Stimulated activated CD8-positive, alpha-beta memory T cell treated with anti-CD3 and anti-CD28 coated beads, Interleukin-7, amount 100 ng/mL, for 48 hours (primary cell): ENCODE data around the gene SNX32.
"Not testable (repeated sequence)": the region's sequence is repeated elsewhere in the genome, so short reads cannot be mapped to it uniquely, and the experiment has no call there.

Experiments
- DNase-seq, 2 donors: peaks; one replicate each; pipeline ENCODE4 v3.0.0-alpha.2; 2020; ENCODE audit warnings: low read depth in 1 of 2; ENCODE audit errors: extremely low read depth in 1 of 2

The SNX32 gene

GRCh38 chr11:65883058-65883761 lies 49.4 kb downstream of the SNX32 start:
- DNase-seq: no peak

- no peak for DNase-seq
These were observed 50.3 kb downstream of the SNX32 start for GRCh38 chr11:65883786-65884715.

DNA sequence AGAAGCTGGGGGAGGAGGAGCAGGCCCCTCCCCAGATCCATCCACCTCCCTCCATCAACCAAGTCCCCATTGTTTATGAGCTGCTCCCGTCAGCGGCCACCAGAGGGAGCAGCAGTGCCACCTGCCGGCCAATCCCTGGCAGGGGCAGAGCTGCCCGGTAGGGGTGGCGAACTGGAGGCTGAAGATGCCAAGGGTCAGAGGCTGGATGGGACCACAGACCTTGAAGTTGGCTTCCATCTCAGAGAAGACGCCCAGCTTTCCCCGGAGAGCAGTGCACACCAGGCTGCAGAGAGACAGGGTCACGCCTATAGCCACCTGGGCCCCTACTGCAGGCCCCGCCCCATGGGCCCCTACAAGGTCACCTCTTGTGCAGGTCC lies 50.9 kb downstream of the SNX32 start:
- no peak for DNase-seq

- no peak for DNase-seq
These were observed 51.5 kb downstream of the SNX32 start for GRCh38 chr11:65885231-65885630.

- DNase-seq: no peak
These were observed 52.2 kb downstream of the SNX32 start for GRCh38 chr11:65885808-65886536.

GRCh38 chr11:65886826-65887722 lies 53.3 kb downstream of the SNX32 start:
- no peak for DNase-seq

DNA sequence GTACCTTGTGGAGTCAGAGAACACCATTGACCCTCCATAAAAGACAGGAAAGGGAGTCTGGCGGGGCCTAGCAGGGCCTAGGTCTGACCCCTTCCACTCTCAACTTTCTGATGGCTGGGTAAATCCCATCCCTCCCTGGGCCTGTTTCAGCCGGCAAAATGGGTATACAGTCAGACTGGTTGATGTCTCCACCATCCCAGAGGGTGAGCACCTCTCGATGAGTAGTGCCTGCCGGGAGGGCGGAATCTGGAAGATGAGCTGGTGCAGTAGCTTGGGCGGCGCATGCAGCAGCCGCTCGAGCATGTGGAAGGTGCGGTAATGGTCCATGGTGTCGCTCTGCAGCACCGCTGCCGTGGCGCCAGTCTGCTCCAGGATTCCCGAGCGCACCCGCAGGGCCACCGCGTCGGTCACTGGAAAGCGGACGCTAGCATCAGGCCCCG lies 54.0 kb downstream of the SNX32 start:
- DNase-seq: no peak

- peak; percentile 95 for DNase-seq
These were observed 54.5 kb downstream of the SNX32 start, which contains the start of gene FIBP for GRCh38 chr11:65888163-65888814. Gene FIBP (minus strand): TSS chr11:65888471. CDS start chr11:65888418, 53 bp downstream.

DNA sequence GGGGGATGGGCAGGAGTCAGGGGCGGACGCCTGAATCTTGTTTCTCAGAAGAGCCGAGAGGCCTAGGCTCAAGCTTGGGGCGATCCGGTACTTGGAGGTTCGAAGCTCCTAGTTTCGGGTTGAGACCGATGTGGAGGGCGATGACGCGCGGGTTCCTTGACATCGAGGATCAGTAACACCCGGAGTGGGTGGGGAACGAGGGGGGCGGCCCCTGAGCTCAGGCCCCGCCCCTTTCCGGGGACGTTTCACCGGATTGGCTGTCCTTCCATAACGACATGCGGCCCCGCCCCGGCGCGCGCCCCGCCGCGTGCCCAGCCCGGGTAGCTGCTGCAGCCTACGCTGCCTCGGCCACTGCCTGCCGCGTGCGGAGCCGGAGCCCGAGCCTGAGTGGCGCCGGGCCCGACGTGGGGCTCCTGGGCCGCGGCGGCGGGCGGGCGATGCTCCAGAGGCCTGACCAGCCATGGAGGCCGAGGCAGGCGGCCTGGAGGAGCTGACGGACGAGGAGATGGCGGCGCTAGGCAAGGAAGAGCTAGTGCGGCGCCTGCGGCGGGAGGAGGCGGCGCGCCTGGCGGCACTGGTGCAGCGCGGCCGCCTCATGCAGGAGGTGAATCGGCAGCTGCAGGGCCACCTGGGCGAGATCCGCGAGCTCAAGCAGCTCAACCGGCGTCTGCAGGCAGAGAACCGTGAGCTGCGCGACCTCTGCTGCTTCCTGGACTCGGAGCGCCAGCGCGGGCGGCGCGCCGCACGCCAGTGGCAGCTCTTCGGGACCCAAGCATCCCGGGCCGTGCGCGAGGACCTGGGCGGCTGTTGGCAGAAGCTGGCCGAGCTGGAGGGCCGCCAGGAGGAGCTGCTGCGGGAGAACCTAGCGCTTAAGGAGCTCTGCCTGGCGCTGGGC lies 56.8 kb downstream of the SNX32 start, which contains the start of gene CCDC85B:
CCDC85B (plus strand) TSS at position 350 of the 895 bp plus-strand sequence; CDS start at position 461, 111 bp downstream.
- DNase-seq: peak; percentile 98

DNA sequence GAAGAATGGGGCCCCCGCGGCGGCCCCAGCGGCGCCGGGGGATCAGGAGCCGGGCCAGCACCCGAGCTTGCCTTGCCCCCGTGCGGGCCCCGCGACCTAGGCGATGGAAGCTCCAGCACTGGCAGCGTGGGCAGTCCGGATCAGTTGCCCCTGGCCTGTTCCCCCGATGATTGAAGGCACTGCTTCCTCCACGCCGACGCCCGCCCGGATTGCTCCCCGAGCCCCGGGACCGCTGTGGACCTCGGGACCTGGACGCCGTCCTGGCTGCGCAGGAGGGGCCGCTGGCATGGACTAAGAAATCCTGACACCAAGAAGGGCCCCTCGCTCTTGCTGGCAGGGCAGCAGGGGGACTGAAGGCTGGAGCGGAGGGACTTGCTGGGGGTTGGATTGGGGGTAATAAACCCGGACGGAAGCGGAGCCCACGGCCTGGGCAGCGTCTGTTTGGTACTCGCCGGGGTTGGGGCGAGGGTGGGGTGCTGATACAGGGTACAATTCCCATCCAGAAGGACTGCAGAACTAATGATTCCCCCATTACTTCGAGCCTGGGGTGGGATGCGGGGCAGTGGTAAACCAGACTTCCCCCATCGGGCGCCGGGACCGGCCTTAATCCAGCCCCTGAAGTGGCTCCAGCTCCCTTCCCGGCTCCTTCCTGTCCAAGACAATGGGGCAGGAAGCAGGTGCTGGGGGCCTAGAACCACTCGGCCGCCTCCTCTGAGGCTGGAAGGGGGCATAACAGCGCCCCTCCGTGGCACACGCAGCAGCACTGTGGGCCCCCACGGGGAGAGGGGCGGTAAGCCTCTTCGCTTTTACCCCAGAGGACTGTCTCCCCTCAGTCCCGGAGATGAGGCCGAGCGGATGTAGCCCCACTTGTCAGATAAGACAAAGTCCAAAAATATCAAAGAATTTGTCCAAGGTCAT lies 57.7 kb downstream of the SNX32 start:
- DNase-seq: no peak

GRCh38 chr11:65892137-65892540 lies 58.4 kb downstream of the SNX32 start:
- DNase-seq: not testable (repeated sequence)

- no peak for DNase-seq
These were observed 59.0 kb downstream of the SNX32 start for GRCh38 chr11:65892661-65893317.

GRCh38 chr11:65894034-65894591 lies 60.4 kb downstream of the SNX32 start:
- DNase-seq: no peak

DNA sequence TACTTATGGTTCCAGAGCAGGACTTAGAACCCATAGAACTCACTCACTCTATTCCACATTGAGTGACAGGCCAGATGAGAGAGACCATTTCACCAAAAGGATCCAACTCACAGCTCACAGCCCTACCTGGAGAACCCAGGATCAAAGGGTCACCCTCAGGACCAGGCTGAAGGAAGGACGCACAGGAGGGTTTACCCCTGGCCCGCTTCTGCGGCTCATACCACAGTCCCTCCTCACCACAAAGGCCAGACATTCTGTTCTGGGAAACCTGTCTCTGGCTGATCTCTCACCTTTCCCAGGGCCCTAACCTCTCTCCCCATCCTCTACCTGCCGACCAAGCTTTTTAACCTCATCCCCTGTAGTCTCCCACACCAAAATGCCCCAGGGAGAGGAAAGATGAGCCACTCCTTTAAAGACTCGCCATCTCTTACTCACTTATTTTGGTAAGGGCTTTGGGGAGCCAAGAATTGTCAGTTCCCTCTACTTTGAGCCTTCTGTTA lies 61.8 kb downstream of the SNX32 start:
- no peak for DNase-seq

DNA sequence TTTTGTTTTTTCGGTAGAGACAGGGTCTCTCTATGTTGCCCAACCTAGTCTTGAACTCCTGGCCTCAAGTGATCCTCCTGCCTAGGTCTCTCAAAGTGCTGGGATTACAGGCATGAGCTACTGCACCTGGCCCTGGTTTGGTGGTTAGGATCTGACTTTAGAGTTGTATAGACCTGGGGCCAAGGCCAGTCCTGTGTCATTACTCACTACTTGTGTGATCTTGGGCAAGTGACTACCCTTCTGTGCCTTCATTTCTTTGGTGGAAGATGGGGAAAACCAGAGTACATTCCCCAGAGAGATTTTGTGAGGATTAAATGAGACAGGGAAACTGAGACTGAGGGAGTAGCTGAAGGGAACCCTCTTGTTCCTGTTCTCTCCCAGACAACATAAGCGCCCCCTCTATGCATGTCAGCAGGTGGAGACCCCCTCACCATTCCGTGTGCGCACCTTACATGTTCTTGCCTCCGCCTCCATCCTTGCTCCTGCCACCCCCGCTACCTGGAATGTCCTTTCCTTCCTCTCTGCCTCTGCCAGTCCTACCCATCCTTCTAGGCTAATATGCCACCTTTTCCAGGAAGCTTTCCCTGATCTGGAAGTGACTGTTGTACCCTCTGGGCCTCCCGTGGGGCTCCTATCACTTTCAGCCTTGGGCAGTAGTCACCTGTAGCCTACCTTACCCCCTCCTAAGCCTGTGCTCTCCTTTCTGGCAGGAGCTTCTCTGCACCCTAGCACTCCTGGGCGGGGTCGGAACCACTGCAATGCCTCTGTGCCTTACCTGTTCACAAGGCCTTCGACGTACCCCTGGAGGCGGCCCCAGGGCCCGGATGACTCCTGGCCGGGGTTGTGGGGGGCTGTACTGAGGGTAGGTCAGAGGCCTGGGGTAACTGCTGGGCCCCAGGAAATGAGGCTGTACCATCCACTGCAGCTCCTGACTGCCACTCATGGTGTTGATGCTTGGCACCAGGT lies 62.6 kb downstream of the SNX32 start:
- no peak for DNase-seq
